ENCODE data around the gene DLX5. TPM values are rescaled to one million over a fixed set of nuclear protein-coding genes. Genes with fewer than 3 reads are reported as not detected.

The DLX5 gene
- total RNA-seq, 1 experiment from 2014 or later = not detected

- H3K4me3 ChIP-seq (ENCODE audit: low read depth in 2 of 2, low read length in 2 of 2) = no peak overlapping the region
- H3K4me1 ChIP-seq (ENCODE audit: control insufficient read depth, insufficient read depth, low read length) = no peaks in the 10 kb centered on the region
- H3K27ac ChIP-seq (ENCODE audit: low read length) = no peak overlapping the region
- intact Hi-C loops (cut with micrococcal nuclease; ENCODE audit: unreplicated experiment) = no loop called here
- in situ Hi-C loops (cut with HindIII; ENCODE audit: low pct_unique_long_range_greater_than_20kb, low sequenced_read_pairs) = no loop called here
- H3K36me3 ChIP-seq (ENCODE audit: control insufficient read depth, insufficient read depth, low read length) = no peaks in the 10 kb centered on the region
- H3K27me3 ChIP-seq (ENCODE audit: control insufficient read depth, insufficient read depth, low read length) = 0 out of 2 replicates have a peak, but pooled peaks cover 2% of the 10 kb centered on the region
- DNase-seq (ENCODE audit: low read depth, low spot score) (no peak), ATAC-seq (no peak)
- POLR2A ChIA-PET = no interaction called here
- TF ChIP-seq POLR2AphosphoS5 (IDR thresholded peaks at IDR 0.05; ENCODE audit: low read depth, low read length) = no peak
- no peak for TF ChIP-seq TCF7L2 (IDR thresholded peaks at IDR 0.05; ENCODE audit: low read depth, low read length)
- no peak for TF ChIP-seq CTCF (IDR thresholded peaks at IDR 0.05)
- TF ChIP-seq SIN3A (IDR thresholded peaks at IDR 0.05; ENCODE audit: borderline replicate concordance, insufficient read depth, low read depth, low read length) = no peak
- no peak for TF ChIP-seq REST (IDR thresholded peaks at IDR 0.05; ENCODE audit: insufficient read depth in 1 of 2, low read depth in 2 of 2, low read length in 1 of 2)
- no peaks in the 10 kb centered on the region for H3K9me3 ChIP-seq (ENCODE audit: control insufficient read depth, insufficient read depth, low read depth, low read length)
- BruUV-seq (replicated peaks) = no TSS peak
- CTCF ChIA-PET = interaction anchor here (0.7 kb wide), 1 partner anchor 957 kb away, joined by 4 read pairs; no protein-coding TSS in a partner anchor
These were observed 36.9 kb downstream of the DLX5 start for GRCh38 chr7:96987719-96988118.

- ChIA-PET CTCF (no interaction called here), POLR2A (no interaction called here)
- Histone ChIP-seq H3K36me3 (ENCODE audit: control insufficient read depth, insufficient read depth, low read length) (no peaks in the 10 kb centered on the region), H3K9me3 (ENCODE audit: control insufficient read depth, insufficient read depth, low read depth, low read length) (no peaks in the 10 kb centered on the region), H3K4me1 (ENCODE audit: control insufficient read depth, insufficient read depth, low read length) (no peaks in the 10 kb centered on the region), H3K27me3 (ENCODE audit: control insufficient read depth, insufficient read depth, low read length) (0 out of 2 replicates have a peak, but pooled peaks cover 2% of the 10 kb centered on the region), H3K27ac (ENCODE audit: low read length) (no peak overlapping the region), H3K4me3 (ENCODE audit: low read depth in 2 of 2, low read length in 2 of 2) (no peak overlapping the region)
- DNase-seq (ENCODE audit: low read depth, low spot score) = no peak
- BruUV-seq (replicated peaks) = no TSS peak
- no peak for TF ChIP-seq POLR2AphosphoS5 (IDR thresholded peaks at IDR 0.05; ENCODE audit: low read depth, low read length)
- no peak for TF ChIP-seq REST (IDR thresholded peaks at IDR 0.05; ENCODE audit: insufficient read depth in 1 of 2, low read depth in 2 of 2, low read length in 1 of 2)
- no peak for TF ChIP-seq TCF7L2 (IDR thresholded peaks at IDR 0.05; ENCODE audit: low read depth, low read length)
- no peak for TF ChIP-seq CTCF (IDR thresholded peaks at IDR 0.05)
- no peak for TF ChIP-seq SIN3A (IDR thresholded peaks at IDR 0.05; ENCODE audit: borderline replicate concordance, insufficient read depth, low read depth, low read length)
- intact Hi-C loops (cut with micrococcal nuclease; ENCODE audit: unreplicated experiment) (no loop called here), in situ Hi-C loops (cut with HindIII; ENCODE audit: low pct_unique_long_range_greater_than_20kb, low sequenced_read_pairs) (no loop called here)
- no peak for ATAC-seq
These were observed 37.7 kb downstream of the DLX5 start for GRCh38 chr7:96986901-96987300.

Measured in Panc1 (cell line).